Embryonic facial prominence (tissue), 1 donor: ENCODE measurements around the gene HS1BP3.

ENCODE experiments used
- DNase-seq: peaks from one replicate; pipeline ENCODE4 v3.0.0-alpha.2; 2016; ENCODE audit errors: extremely low spot score

Gene HS1BP3

GRCh38 chr2:20585359-20585709 lies 65.6 kb downstream of the HS1BP3 start:
- no peak for DNase-seq

- peak; percentile 68 for DNase-seq
Observed at GRCh38 chr2:20584399-20585358, 66.2 kb downstream of the HS1BP3 start.

- DNase-seq = no peak
Observed at GRCh38 chr2:20584045-20584398, 66.9 kb downstream of the HS1BP3 start.

- DNase-seq = no peak
Observed at GRCh38 chr2:20583425-20583881, 67.4 kb downstream of the HS1BP3 start.

- DNase-seq = no peak
Observed at GRCh38 chr2:20582600-20583221, 68.2 kb downstream of the HS1BP3 start.

GRCh38 chr2:20580690-20581437 lies 70.0 kb downstream of the HS1BP3 start:
- DNase-seq = no peak

GRCh38 chr2:20579866-20580265 lies 71.0 kb downstream of the HS1BP3 start:
- DNase-seq = no peak

- DNase-seq = peak; percentile 49
Observed at GRCh38 chr2:20578895-20579825, 71.7 kb downstream of the HS1BP3 start.

GRCh38 chr2:20578266-20578894 lies 72.5 kb downstream of the HS1BP3 start:
- no peak for DNase-seq

- DNase-seq = no peak
Observed at GRCh38 chr2:20577495-20578235, 73.2 kb downstream of the HS1BP3 start.

- no peak for DNase-seq
Observed at GRCh38 chr2:20576598-20577115, 74.2 kb downstream of the HS1BP3 start.

- no peak for DNase-seq
Observed at GRCh38 chr2:20575935-20576597, 74.8 kb downstream of the HS1BP3 start.

GRCh38 chr2:20575414-20575813 lies 75.5 kb downstream of the HS1BP3 start:
- no peak for DNase-seq

GRCh38 chr2:20574930-20575329 lies 76.0 kb downstream of the HS1BP3 start:
- DNase-seq = no peak

- no peak for DNase-seq
Observed at GRCh38 chr2:20574423-20574911, 76.4 kb downstream of the HS1BP3 start.

- DNase-seq = no peak
Observed at GRCh38 chr2:20573620-20574422, 77.1 kb downstream of the HS1BP3 start.

- DNase-seq = no peak
Observed at GRCh38 chr2:20572221-20572620, 78.7 kb downstream of the HS1BP3 start.

- DNase-seq = no peak
Observed at GRCh38 chr2:20571644-20572215, 79.2 kb downstream of the HS1BP3 start.
